A673 (cell line): ENCODE measurements around the gene IPCEF1. TPM values are rescaled to one million over a fixed set of nuclear protein-coding genes. Genes with fewer than 3 reads are reported as not detected.

Experiments
- BruUV-seq: library from RNA; stranded (reverse); fragments of 400-500 nt; replicated peaks from 2 replicates; lab custom pipeline; 2021; lab: Mats Ljungman, UMichigan
- CTCF ChIA-PET: fragments of 300-600 bp; sonication (Branson Sonifier 250); formaldehyde crosslinking; loops from one replicate; lab custom pipeline; 2022; ENCODE audit warnings: antibody characterized with exemption; lab: Charles Lee
- POLR2A ChIA-PET: fragments of 300-600 bp; sonication (Branson Sonifier 250); formaldehyde crosslinking; loops from one replicate; lab custom pipeline; 2022; ENCODE audit warnings: antibody characterized with exemption; ENCODE audit not compliant: low non-redundant PET; lab: Charles Lee
- DNase-seq: peaks from one replicate; pipeline ENCODE4 v3.0.0-alpha.2; 2015; ENCODE audit warnings: low spot score
- H3K27ac ChIP-seq: fragments of 200-600 bp; sonication (generic); 2 replicates; pipeline ENCODE4 v1.5.1; 2016; ENCODE audit warnings: mixed run types, low read depth, mild to moderate bottlenecking, mixed read lengths, antibody characterized with exemption, low read length; ENCODE audit not compliant: poor library complexity, severe bottlenecking
- H3K27me3 ChIP-seq: fragments of 200-600 bp; sonication (generic); replicated peaks from 2 replicates; pipeline ENCODE4 v1.6.1; 2017; ENCODE audit warnings: mixed run types, low read depth, mild to moderate bottlenecking, mixed read lengths, antibody characterized with exemption, low read length; ENCODE audit not compliant: insufficient read depth, poor library complexity
- H3K36me3 ChIP-seq: fragments of 200-600 bp; sonication (generic); 2 replicates; pipeline ENCODE4 v1.6.1; 2016; ENCODE audit warnings: mixed run types, mild to moderate bottlenecking, mixed read lengths, antibody characterized with exemption, low read length; ENCODE audit not compliant: insufficient read depth, poor library complexity, severe bottlenecking
- H3K4me1 ChIP-seq: fragments of 200-600 bp; sonication (generic); 2 replicates; pipeline ENCODE4 v1.6.1; 2017; ENCODE audit warnings: mixed run types, mild to moderate bottlenecking, mixed read lengths, antibody characterized with exemption, low read length; ENCODE audit not compliant: insufficient read depth, poor library complexity, severe bottlenecking
- H3K4me3 ChIP-seq: fragments of 200-600 bp; sonication (generic); 2 replicates; pipeline ENCODE4 v1.5.1; 2016; ENCODE audit warnings: low read depth, mixed run types, mild to moderate bottlenecking, mixed read lengths, low read length; ENCODE audit not compliant: poor library complexity, severe bottlenecking
- H3K9me3 ChIP-seq: fragments of 200-600 bp; sonication (generic); 2 replicates; pipeline ENCODE4 v1.6.1; 2016; ENCODE audit warnings: mixed run types, low read depth, mild to moderate bottlenecking, mixed read lengths, antibody characterized with exemption, low read length; ENCODE audit not compliant: poor library complexity, severe bottlenecking
- EZH2 ChIP-seq: fragments of 200-600 bp; sonication (generic); IDR thresholded peaks from 2 replicates; pipeline ENCODE4 v1.6.1; 2017; ENCODE audit warnings: borderline replicate concordance, low read depth, mild to moderate bottlenecking, mixed read lengths, antibody characterized with exemption, low read length; ENCODE audit not compliant: poor library complexity, severe bottlenecking
- intact Hi-C: fragments of 100-400 bp; cut with micrococcal nuclease; formaldehyde crosslinking; loops from one replicate; pipeline ENCODE4 v1.10.0; 2022; ENCODE audit not compliant: unreplicated experiment
- total RNA-seq: library from RNA; stranded (reverse); gene quantifications from 2 replicates; pipeline ENCODE4 v1.2.3, GENCODE V29; 2021
- TF ChIP-seq, protein P1 (sequence below): fragments of 300-800, 200-600 bp; sonication (generic); conservative IDR thresholded peaks from 2 replicates; pipeline ENCODE4 v1.5.1; 2017; ENCODE audit warnings: low read depth, mild to moderate bottlenecking, antibody characterized with exemption, low read length, moderate library complexity, mixed read lengths

The IPCEF1 gene
- total RNA-seq, 1 experiment from 2014 or later = 1.4 TPM

- no peak overlapping the region for H3K4me3 ChIP-seq
- no peaks in the 10 kb centered on the region for H3K36me3 ChIP-seq
- intact Hi-C loops = no loop called here
- POLR2A ChIA-PET = no interaction called here
- H3K27ac ChIP-seq = no peak overlapping the region
- H3K27me3 ChIP-seq = no peaks in the 10 kb centered on the region
- H3K9me3 ChIP-seq = no peaks in the 10 kb centered on the region
- CTCF ChIA-PET = no interaction called here
- peak; percentile 18 for DNase-seq
- TF ChIP-seq, protein P1, sequence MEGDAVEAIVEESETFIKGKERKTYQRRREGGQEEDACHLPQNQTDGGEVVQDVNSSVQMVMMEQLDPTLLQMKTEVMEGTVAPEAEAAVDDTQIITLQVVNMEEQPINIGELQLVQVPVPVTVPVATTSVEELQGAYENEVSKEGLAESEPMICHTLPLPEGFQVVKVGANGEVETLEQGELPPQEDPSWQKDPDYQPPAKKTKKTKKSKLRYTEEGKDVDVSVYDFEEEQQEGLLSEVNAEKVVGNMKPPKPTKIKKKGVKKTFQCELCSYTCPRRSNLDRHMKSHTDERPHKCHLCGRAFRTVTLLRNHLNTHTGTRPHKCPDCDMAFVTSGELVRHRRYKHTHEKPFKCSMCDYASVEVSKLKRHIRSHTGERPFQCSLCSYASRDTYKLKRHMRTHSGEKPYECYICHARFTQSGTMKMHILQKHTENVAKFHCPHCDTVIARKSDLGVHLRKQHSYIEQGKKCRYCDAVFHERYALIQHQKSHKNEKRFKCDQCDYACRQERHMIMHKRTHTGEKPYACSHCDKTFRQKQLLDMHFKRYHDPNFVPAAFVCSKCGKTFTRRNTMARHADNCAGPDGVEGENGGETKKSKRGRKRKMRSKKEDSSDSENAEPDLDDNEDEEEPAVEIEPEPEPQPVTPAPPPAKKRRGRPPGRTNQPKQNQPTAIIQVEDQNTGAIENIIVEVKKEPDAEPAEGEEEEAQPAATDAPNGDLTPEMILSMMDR = no peak
- no peak for TF ChIP-seq EZH2
- peaks cover 11% of the 10 kb centered on the region for H3K4me1 ChIP-seq
- BruUV-seq = no TSS peak
These were observed 58.9 kb downstream of the IPCEF1 start for GRCh38 chr6:154297721-154298120.

DNA sequence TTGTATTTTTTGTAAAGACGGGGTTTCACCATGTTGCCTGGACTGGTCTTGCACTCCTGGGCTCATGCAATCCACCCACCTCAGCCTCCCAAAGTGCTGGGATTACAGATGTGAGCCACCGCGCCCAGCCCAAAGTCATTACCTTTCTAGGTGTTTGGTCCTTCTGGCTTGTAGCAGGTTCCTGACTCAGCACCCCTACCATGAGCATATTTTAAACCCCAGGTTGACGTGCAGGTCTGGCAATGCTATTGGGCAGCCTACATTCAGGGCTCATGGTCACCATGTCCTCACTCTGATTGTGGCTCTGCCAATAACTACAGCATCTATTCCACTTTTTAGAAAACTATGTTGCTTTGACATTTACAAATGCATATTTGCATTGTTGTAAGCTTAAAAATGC, 59.4 kb downstream of the IPCEF1 start:
- CTCF ChIA-PET = no interaction called here

GRCh38 chr6:154295733-154296132, 60.9 kb downstream of the IPCEF1 start:
- BruUV-seq = no TSS peak
- Histone ChIP-seq H3K9me3 (no peaks in the 10 kb centered on the region), H3K36me3 (no peaks in the 10 kb centered on the region), H3K27me3 (no peaks in the 10 kb centered on the region), H3K27ac (no peak overlapping the region), H3K4me3 (no peak overlapping the region), H3K4me1 (peaks cover 14% of the 10 kb centered on the region)
- TF ChIP-seq, protein P1 = no peak
- TF ChIP-seq EZH2 = no peak
- no peak for DNase-seq
- intact Hi-C loops = no loop called here
- POLR2A ChIA-PET = no interaction called here
- CTCF ChIA-PET = no interaction called here

More for the DNA sequence above, 59.4 kb downstream of the IPCEF1 start:
- H3K9me3 ChIP-seq = no peaks in the 10 kb centered on the region
- H3K4me1 ChIP-seq = peaks cover 14% of the 10 kb centered on the region
- intact Hi-C loops = no loop called here
- POLR2A ChIA-PET = no interaction called here
- H3K4me3 ChIP-seq = no peak overlapping the region
- H3K27me3 ChIP-seq = no peaks in the 10 kb centered on the region
- BruUV-seq = no TSS peak
- H3K36me3 ChIP-seq = no peaks in the 10 kb centered on the region
- TF ChIP-seq, protein P1 = no peak
- TF ChIP-seq EZH2 = no peak
- no peak overlapping the region for H3K27ac ChIP-seq
- DNase-seq = no peak
